Progenitor cell of endocrine pancreas (in vitro differentiated cells): ENCODE measurements around the gene SPATA31A7. TPM values are rescaled to one million over a fixed set of nuclear protein-coding genes. Genes with fewer than 3 reads are reported as not detected.
"Not testable (repeated sequence)": the region's sequence is repeated elsewhere in the genome, so short reads cannot be mapped to it uniquely, and the experiment has no call there.

Experiments
- DNase-seq: peaks from one replicate; pipeline ENCODE4 v3.0.0; 2021; ENCODE audit warnings: low spot score; ENCODE audit not compliant: unreplicated experiment
- H3K27ac Mint-ChIP-seq: 2 replicates; pipeline ENCODE4 v1.8.0; 2021; ENCODE audit warnings: mild to moderate bottlenecking, moderate library complexity, mixed read lengths
- H3K27me3 Mint-ChIP-seq: 2 replicates; pipeline ENCODE4 v1.8.0; 2021; ENCODE audit warnings: mixed read lengths
- H3K36me3 Mint-ChIP-seq: 2 replicates; pipeline ENCODE4 v1.8.0; 2022; ENCODE audit warnings: mixed read lengths; ENCODE audit not compliant: insufficient read depth
- H3K4me1 Mint-ChIP-seq: 2 replicates; pipeline ENCODE4 v1.8.0; 2021; ENCODE audit warnings: low read depth, mixed read lengths
- H3K4me3 Mint-ChIP-seq: 2 replicates; pipeline ENCODE4 v1.8.0; 2021; ENCODE audit warnings: low read depth, mild to moderate bottlenecking, moderate library complexity, mixed read lengths
- H3K9me3 Mint-ChIP-seq: 2 replicates; pipeline ENCODE4 v1.8.0; 2021; ENCODE audit warnings: low read depth, mixed read lengths
- long read RNA-seq: library from polyadenylated mRNA; unstranded; transcript quantifications from one replicate; pipeline ENCODE4 v2.0.0, GENCODE V29; 2020
- total RNA-seq: library from RNA; stranded (reverse); gene quantifications from 2 replicates; pipeline ENCODE4 v1.2.1, GENCODE V29; 2021

Gene SPATA31A7
- not detected in 2 replicates for total RNA-seq
- long read RNA-seq = 0 reads

DNA sequence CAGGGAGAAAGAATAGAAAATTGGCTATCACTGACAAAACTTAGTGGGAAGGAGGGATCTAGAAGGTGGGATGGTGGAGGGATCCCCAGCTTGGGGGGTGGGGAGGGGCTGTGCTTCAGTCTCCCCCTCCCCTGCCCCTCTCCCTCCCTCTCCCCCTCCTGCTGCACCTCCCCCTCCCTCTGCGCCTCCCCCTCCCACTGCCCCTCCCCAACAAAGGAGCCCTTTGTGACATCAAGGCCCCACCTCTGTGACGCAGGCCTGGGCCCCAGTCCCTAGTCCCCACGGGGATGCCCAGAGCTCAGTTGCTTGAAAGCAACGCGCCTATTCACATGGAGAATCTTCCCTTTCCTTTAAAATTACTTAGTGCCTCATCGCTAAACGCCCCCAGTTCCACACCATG, at the start of gene SPATA31A7:
Gene SPATA31A7, plus strand, starts transcription at position 301 of the 400 bp plus-strand sequence. Its CDS starts 29 bp downstream, at position 330.
- H3K4me3 Mint-ChIP-seq, H3K9me3 Mint-ChIP-seq, H3K36me3 Mint-ChIP-seq, DNase-seq, H3K27me3 Mint-ChIP-seq, H3K27ac Mint-ChIP-seq, H3K4me1 Mint-ChIP-seq: not testable (repeated sequence)

DNA sequence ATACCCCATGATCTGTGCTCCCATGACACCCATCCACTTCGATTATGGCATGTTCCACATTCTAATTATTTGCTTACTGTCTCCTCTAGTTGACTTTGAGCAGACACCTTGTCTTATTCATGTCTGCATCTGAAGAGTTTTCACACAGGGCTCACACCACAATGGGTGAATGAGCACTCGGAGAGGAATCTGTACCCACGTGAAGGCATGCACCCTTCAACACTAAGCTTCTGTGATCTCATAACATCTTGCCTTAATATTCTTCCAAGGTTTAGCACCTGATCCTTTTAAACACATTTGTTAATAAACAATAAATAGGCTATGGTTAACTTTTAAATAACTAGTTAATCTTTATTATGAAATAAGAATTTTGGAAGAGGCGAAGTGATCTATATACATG, 36.6 kb downstream of the SPATA31A7 start:
- H3K27me3 Mint-ChIP-seq, H3K36me3 Mint-ChIP-seq, H3K4me3 Mint-ChIP-seq, H3K4me1 Mint-ChIP-seq, H3K27ac Mint-ChIP-seq, H3K9me3 Mint-ChIP-seq, DNase-seq: not testable (repeated sequence)
